Measurements from ENCODE around the gene CSNK2A3.

- TF ChIP-seq CTCF (IDR thresholded peaks at IDR 0.05), result no peak
- TF ChIP-seq POLR2A (IDR thresholded peaks at IDR 0.05), result no peak
- no peak for TF ChIP-seq EP300 (IDR thresholded peaks at IDR 0.05; ENCODE audit: low read depth)
- no peak for TF ChIP-seq POLR2AphosphoS5 (IDR thresholded peaks at IDR 0.05)
Measured at GRCh38 chr11:11389238-11389637, 36.2 kb upstream of the CSNK2A3 start.

All from transverse colon (tissue), 4 donors.